ENCODE measurements around the gene ALKBH2.

DNA sequence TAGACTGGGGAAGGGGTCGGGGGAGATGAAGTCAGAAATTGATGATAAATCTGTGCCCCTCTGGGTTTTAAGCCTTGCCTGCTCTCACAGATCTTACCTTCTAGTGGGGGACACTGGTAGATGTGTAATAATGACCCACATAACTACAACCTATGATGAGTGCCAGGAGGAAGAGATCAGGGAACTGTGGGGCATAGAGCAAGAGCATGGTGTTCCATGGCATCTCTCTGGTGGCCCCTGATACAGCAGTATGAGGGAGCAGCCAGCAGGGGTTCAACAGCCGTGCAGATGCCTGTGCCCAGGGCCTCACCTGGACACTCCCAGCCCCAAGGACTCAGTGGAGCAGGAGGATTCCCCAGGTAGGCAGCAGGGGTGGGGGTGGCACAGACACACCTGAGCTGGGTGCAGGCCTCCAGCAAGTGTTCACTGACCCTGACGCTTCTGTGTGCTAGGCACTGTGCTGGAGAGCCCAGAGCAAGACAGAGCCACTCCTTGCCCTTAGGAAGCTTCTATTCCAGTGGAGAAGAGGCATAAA is 28.1 kb upstream of the ALKBH2 start:
- TF ChIP-seq, protein P1, sequence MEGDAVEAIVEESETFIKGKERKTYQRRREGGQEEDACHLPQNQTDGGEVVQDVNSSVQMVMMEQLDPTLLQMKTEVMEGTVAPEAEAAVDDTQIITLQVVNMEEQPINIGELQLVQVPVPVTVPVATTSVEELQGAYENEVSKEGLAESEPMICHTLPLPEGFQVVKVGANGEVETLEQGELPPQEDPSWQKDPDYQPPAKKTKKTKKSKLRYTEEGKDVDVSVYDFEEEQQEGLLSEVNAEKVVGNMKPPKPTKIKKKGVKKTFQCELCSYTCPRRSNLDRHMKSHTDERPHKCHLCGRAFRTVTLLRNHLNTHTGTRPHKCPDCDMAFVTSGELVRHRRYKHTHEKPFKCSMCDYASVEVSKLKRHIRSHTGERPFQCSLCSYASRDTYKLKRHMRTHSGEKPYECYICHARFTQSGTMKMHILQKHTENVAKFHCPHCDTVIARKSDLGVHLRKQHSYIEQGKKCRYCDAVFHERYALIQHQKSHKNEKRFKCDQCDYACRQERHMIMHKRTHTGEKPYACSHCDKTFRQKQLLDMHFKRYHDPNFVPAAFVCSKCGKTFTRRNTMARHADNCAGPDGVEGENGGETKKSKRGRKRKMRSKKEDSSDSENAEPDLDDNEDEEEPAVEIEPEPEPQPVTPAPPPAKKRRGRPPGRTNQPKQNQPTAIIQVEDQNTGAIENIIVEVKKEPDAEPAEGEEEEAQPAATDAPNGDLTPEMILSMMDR (IDR thresholded peaks at IDR 0.05; ENCODE audit: insufficient read depth, low read length): no peak
- TF ChIP-seq POLR2AphosphoS5 (IDR thresholded peaks at IDR 0.05; ENCODE audit: low read depth) (no peak), GABPA (IDR thresholded peaks at IDR 0.05; ENCODE audit: low read depth) (no peak)

Measured in HL-60 (cell line).